Activated naive CD4-positive, alpha-beta T cell (primary cell): Measurements from ENCODE around the gene KCND3.

Source experiments
- DNase-seq, 4 experiments: peaks; one replicate each; lab custom pipeline; 2025; lab: John Stamatoyannopoulos, UW

The KCND3 gene

GRCh38 chr1:111920221-111921024 is 69.0 kb downstream of the KCND3 start:
- DNase-seq: no peak

GRCh38 chr1:111911776-111912515 is 77.5 kb downstream of the KCND3 start:
- no peak for DNase-seq

GRCh38 chr1:111911061-111911460 is 78.4 kb downstream of the KCND3 start:
- DNase-seq: no peak

- no peak for DNase-seq
Measured at GRCh38 chr1:111909030-111909429, 80.4 kb downstream of the KCND3 start.

GRCh38 chr1:111908011-111908621 is 81.4 kb downstream of the KCND3 start:
- DNase-seq: no peak

- DNase-seq: no peak
Measured at GRCh38 chr1:111907321-111907720, 82.1 kb downstream of the KCND3 start.

GRCh38 chr1:111906816-111907215 is 82.7 kb downstream of the KCND3 start:
- no peak for DNase-seq

GRCh38 chr1:111906111-111906510 is 83.4 kb downstream of the KCND3 start:
- DNase-seq: no peak

- no peak for DNase-seq
Measured at GRCh38 chr1:111904478-111905218, 84.8 kb downstream of the KCND3 start.

GRCh38 chr1:111903871-111904449 is 85.5 kb downstream of the KCND3 start:
- no peak for DNase-seq

- no peak for DNase-seq
Measured at GRCh38 chr1:111903148-111903870, 86.2 kb downstream of the KCND3 start.

GRCh38 chr1:111895469-111895868 is 94.0 kb downstream of the KCND3 start:
- DNase-seq: no peak

- no peak for DNase-seq
Measured at GRCh38 chr1:111895017-111895416, 94.5 kb downstream of the KCND3 start.

GRCh38 chr1:111894497-111894896 is 95.0 kb downstream of the KCND3 start:
- DNase-seq: no peak

- DNase-seq: no peak
Measured at GRCh38 chr1:111891566-111891965, 97.9 kb downstream of the KCND3 start.

- no peak for DNase-seq
Measured at GRCh38 chr1:111888740-111889376, 100.6 kb downstream of the KCND3 start.

- no peak for DNase-seq
Measured at GRCh38 chr1:111887875-111888274, 101.6 kb downstream of the KCND3 start.

GRCh38 chr1:111887385-111887784 is 102.1 kb downstream of the KCND3 start:
- no peak for DNase-seq

GRCh38 chr1:111886741-111887140 is 102.7 kb downstream of the KCND3 start:
- DNase-seq: no peak

GRCh38 chr1:111884772-111885443 is 104.6 kb downstream of the KCND3 start:
- DNase-seq: no peak
